ENCODE measurements around the gene FYN.

Gene FYN

DNA sequence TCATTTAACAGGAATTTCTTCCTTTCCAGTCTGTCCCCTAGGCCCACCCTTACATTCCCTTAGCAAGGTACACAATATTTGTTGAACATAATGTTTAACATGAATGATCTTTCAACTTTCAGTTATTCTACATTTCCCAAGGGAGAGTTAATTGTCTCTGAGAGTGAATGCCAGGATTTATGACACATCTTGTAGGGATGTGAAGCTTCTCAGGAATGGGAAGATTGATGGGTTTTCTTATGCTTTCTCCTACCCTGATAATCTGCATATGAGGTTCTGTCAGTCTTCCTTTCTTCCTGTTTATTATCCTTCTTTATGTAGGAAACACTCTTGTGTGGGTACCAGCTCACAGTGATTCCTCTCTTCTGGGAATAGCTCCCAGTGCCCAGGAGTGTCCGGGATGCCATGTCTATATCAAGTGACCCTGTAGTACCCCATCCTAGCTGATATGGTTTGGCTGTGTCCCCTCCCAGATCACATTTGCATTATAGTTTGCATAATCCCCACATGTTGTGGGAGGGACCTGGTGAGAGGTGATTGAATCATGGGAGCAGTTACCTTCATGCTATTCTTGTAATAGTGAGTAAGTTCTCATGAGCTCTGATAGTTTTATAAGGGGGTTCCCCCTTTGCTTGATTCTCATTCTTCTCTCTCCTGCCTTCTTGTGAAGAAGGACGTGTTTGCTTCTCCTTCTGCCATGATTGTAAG is 7.1 kb upstream of the FYN start:
- DNase-seq (ENCODE audit: low read depth): peak; percentile 64

DNA sequence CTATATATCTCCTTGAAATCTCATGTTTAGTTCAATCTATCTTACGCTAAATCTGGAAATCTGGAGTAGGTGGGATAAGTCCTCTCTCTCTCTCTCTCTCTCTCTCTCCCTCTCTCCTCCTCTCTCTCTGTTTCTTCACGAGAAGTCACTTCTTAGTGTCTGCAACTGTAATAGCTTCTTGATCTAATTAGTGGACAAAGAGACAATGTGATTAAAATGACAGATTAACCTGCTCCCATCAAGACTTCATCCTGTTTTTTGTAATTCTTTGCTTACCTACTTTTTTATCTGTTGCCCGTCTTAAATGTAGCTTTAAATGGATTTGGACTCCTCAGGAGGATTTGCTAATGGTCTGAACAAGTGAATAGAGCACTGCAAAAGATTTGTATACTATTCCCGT is 2.5 kb upstream of the FYN start:
- DNase-seq (ENCODE audit: low read depth): no peak

- DNase-seq (ENCODE audit: low read depth): peak; percentile 49
Measured at GRCh38 chr6:111874025-111874415, 768 bp upstream of the FYN start.

- peak; percentile 30 for DNase-seq (ENCODE audit: low read depth)
Measured at GRCh38 chr6:111872401-111873177, 663 bp downstream of the FYN start.

DNA sequence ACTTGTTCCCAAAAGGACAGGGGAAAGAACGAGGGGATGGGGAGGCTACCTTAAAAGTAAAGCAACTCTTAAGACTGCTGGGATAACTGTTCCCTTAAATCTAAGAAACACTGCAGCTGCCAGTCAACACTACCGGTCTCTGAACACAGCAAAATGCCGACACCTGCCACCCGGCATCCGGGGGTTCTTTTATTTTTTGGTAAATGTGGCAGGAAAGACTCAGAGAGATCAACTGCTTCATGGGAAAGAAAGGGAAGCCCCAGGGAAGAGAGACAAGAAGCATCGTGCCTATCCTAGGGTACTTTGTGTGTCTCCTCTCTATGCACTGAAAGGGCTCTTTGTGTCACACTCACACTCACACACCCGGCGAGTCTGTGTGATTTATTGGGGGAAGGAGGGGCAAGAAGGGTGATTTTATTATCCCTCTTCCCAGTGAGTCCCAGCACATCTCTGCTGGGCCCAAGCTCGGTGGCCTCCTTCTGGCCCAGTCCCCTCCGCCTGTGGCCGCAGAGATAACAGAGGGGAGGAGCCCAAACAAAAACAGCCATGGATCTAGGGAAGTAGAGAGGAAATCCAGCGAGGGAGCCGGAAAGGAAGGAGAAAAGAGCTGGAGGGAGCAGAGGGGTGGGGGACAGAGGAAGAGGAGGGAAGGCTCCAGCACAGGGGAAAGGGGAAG is 1.4 kb downstream of the FYN start:
- peak; percentile 24 for DNase-seq (ENCODE audit: low read depth)

- no peak for DNase-seq (ENCODE audit: low read depth)
Measured at GRCh38 chr6:111871207-111871606, 2.0 kb downstream of the FYN start.

DNA sequence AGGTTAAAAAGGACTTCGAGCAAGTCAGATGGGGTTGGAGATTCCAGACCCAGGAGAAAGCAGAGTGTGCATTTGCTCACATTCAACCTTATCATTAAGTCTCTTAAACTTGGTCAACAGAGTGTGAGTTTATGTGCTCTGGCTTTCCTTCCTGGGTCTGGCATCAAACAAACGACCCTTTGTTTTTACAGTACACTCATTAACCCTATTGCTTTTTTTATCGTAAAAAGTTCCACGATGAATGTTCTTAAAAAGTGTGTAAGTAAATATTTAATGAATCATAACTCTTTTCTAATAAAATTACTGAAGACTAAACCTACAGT is 2.5 kb downstream of the FYN start:
- no peak for DNase-seq (ENCODE audit: low read depth)

GRCh38 chr6:111870051-111870741 is 3.1 kb downstream of the FYN start:
- no peak for DNase-seq (ENCODE audit: low read depth)

DNA sequence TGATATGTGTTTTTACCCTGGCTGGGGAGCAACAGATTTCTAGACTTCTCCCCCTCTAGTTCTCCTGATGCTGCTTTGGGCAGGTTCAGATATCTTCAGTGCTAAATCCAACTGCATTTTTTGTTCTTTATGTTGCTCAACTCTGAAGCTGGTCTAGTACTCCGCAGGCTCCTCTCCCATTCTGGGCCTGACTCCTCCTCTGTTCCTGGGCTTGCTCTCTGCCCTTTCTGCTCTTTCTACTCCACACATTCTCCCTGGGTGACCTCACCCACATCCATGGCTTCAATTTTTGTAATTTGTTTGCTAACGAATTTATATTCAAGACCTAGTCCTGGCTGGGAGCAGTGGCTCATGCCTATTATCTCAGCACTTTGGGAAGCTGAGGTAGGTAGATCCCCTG is 6.4 kb downstream of the FYN start:
- DNase-seq (ENCODE audit: low read depth): no peak

DNA sequence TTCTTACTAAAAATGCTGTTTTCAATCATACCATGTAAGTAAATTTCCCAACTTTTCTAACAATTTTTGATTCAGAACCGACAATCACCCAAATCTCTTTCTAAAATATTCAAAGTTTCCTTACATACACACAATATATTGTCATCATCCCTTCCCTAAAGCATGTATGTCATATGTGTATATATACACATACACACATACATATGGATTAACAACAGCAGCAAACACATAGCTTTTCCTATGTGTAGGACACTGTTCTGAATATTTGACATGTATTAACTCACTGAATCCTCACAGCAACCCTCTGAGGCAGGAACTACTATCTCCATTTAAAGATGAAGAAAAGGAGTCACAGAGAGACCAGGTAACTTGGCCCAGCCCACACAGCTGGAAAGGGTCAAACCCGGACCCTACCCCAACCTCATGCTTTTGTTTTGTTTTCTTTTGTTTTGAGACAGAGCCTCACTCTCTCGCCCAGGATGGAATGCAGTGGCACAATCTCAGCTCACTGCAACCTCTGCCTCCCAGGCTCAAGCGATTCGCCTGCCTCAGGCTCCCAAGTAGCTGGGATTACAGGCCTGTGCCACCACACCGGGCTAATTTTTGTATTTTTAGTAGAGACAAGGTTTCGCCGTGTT is 7.2 kb downstream of the FYN start:
- DNase-seq (ENCODE audit: low read depth): no peak

DNA sequence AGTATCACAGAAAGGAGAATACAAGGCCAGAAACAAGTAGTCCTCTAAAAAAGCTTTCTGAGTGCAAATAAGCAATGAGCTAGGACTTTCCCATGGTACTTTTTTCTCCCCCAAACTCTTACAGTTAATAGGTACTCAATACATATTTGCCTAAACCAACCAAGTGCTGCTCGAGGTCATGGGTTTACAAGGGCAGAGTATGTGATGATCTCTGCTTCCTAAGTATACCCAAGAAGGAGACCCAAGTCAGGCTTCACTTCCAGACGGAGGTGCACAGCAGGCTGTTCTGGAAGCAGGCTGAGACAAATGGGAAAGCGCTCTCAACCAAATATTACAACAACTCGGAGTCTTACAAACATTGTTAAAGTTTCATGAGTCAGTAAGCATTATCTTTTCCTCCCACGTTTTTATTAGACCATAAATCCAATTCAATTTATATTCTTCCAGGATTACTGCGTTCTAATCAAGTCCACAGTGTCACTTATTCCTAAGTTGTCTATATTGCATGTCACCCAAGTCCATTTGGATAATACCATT is 8.1 kb downstream of the FYN start:
- DNase-seq (ENCODE audit: low read depth): no peak

GRCh38 chr6:111864138-111865048 is 8.9 kb downstream of the FYN start:
- DNase-seq (ENCODE audit: low read depth): no peak

- no peak for DNase-seq (ENCODE audit: low read depth)
Measured at GRCh38 chr6:111862741-111863140, 10.5 kb downstream of the FYN start.

GRCh38 chr6:111862314-111862713 is 10.9 kb downstream of the FYN start:
- no peak for DNase-seq (ENCODE audit: low read depth)

- no peak for DNase-seq (ENCODE audit: low read depth)
Measured at GRCh38 chr6:111861431-111861885, 11.8 kb downstream of the FYN start.

- DNase-seq (ENCODE audit: low read depth): no peak
Measured at GRCh38 chr6:111858347-111858746, 14.9 kb downstream of the FYN start.

DNA sequence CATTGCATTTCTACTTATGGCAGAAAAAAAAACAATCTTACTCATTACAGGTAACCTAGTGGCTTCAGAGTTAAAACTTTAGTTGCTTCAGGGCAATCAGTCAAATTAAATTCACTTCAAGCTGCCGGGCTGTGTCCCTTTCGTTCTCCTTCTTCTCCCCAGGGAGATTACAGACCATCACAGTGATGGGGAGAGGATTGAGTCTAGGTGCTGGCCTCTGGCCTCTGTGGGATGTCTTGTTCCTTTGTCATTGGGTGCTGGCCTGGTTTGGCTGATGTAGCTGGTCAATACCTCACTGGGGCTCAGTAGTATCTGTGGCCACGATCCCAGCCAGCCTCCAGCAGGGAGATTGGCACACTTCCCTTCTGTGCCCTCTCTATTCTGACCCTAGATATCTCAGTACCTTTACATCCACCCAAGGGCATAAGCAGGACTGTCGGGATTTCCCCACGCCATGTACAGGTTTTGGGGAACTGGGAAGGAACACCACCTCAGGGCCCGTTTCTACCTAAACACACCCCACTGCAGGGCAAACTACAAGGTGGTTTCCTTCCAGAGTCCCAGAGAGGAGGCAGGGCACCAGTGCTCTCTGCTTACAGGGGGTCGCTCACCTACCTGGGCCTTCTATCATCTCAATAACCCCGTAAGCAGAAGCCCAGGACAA is 15.4 kb downstream of the FYN start:
- no peak for DNase-seq (ENCODE audit: low read depth)

DNA sequence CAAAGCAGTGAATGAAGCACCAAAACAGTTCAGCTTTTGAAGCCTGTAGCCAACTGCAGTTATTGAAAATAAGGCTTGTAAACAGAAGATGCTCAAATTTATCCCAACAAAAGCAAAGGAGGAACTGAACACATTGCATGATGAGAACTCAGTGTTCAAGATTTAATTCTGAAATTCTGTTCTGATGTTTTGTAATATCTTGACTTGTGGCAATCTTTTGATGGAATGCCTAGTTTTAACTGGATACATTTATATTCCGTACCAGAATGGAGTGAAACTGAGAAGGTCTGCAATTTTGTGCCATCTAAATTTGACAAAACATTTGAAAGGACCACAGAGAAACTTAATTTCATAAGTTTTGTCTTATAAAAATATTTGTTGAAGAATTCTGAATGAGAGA is 17.5 kb downstream of the FYN start:
- DNase-seq (ENCODE audit: low read depth): no peak

GRCh38 chr6:111854683-111855082 is 18.6 kb downstream of the FYN start:
- DNase-seq (ENCODE audit: low read depth): peak; percentile 55

- DNase-seq (ENCODE audit: low read depth): peak; percentile 69
Measured at GRCh38 chr6:111852725-111853124, 20.5 kb downstream of the FYN start.
